Subcutaneous adipose tissue (tissue), 4 donors: ENCODE data around the gene TMEM156. TPM values are rescaled to one million over a fixed set of nuclear protein-coding genes. Genes with fewer than 3 reads are reported as not detected.

Experiments used
- total RNA-seq, 4 donors: library from RNA; depleted of rRNA; stranded (reverse); fragments of >200 nt; gene quantifications; one replicate each; pipeline ENCODE4 v1.1.0, GENCODE V29; 2016
- TF ChIP-seq, protein P1 (sequence below): fragments of 450-650 bp; IDR thresholded peaks from one replicate; pipeline ENCODE4 v1.5.1; 2016; ENCODE audit warnings: low read depth, mild to moderate bottlenecking, control low read depth, antibody characterized with exemption, moderate library complexity

The TMEM156 gene
- total RNA-seq, 4 donors from 2014 or later: 0.49 to 1.0 TPM; not detected in 2

DNA sequence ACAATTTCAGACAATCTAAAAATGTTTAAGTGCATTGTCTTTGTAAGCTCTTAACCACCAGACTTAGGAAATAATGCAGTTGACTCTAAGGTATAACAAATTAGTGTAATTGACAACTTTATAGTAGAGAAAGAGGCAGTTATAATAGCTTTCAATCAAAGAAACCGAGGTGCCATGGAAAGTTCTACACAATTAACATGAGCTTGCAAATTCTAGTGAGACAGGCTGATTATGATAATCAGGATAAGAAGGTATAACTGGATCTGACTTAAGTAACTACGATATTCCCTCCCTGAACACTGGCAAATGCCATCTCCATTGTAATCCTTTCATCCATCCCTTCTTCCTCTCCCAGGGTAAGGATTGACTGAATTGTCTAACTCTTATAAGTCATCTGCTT lies 18.4 kb upstream of the TMEM156 start:
- TF ChIP-seq, protein P1, sequence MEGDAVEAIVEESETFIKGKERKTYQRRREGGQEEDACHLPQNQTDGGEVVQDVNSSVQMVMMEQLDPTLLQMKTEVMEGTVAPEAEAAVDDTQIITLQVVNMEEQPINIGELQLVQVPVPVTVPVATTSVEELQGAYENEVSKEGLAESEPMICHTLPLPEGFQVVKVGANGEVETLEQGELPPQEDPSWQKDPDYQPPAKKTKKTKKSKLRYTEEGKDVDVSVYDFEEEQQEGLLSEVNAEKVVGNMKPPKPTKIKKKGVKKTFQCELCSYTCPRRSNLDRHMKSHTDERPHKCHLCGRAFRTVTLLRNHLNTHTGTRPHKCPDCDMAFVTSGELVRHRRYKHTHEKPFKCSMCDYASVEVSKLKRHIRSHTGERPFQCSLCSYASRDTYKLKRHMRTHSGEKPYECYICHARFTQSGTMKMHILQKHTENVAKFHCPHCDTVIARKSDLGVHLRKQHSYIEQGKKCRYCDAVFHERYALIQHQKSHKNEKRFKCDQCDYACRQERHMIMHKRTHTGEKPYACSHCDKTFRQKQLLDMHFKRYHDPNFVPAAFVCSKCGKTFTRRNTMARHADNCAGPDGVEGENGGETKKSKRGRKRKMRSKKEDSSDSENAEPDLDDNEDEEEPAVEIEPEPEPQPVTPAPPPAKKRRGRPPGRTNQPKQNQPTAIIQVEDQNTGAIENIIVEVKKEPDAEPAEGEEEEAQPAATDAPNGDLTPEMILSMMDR: no peak

DNA sequence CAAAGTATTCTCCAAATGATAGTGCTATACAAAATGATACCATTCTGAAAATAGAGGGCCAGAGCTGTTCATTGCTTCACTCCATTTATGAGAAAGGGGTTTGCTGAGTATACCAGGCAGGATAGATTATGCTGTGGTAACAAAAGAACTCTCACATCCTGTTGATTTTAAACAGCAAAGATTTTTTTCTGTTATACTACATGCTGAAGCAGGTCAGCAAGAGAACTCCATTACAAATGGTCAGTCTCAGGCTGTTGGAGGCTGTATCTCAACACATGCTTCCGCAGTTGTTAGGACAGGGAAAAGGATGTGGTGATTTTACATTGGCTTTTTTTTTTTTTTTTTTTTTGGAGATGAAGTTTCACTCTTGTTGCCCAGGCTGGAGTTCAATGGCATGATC lies 16.1 kb upstream of the TMEM156 start:
- TF ChIP-seq, protein P1: no peak

DNA sequence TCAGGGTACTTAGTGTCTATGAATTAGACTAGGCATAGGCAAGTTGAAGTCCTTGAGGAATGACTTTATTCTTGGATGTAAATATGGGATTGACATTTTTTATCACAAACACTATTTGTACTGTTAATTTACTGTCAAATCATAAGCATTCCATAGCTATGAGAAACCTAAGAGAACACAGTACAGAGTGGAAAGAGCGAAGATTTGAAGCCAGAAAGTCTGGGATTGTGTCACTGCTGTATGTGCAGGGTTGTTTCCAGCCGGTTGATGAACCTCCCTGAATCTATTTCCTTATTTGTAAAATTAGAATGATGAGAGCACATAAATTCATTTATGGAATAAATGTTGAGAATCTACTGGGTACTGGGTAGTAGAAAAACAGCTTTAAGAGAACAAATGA lies 15.5 kb upstream of the TMEM156 start:
- TF ChIP-seq, protein P1: no peak

DNA sequence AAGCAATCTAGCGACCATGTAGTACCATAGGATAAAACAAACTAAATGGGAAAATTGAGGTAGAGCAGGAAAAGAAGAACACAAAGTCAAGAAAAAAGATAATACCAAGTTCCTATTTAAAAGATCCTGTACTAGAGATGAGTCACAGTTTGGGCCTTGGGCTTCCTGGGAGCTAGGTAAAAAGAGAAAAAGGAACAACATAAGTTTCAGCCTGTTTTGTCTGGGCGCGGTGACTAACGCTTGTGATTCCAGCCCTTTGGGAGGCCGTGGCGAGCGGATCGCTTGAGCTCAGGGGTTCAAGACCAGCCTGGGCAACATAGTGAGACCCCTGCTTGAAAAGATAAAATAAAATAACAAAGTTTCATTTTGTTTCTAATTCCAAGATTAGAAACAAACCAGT lies 14.0 kb upstream of the TMEM156 start:
- TF ChIP-seq, protein P1: no peak

DNA sequence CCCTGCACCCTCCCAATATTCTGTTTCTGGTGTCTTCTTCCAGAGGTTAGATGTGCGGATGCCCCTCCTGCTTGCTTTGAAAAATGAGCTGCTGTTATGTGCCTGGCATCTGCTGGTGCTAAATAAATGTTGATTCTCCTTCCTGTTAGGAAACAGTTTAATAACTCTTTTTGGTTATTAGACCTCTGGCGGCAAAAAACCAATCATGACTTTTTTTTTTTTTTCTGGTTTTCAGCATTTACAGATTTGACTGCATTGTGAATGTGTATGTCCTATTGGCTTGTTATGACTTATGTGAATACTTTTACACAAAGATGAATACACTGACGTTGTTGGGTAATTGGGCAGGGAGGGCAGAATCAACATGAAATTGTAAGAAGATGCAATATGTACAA lies 13.6 kb upstream of the TMEM156 start:
- TF ChIP-seq, protein P1: no peak

DNA sequence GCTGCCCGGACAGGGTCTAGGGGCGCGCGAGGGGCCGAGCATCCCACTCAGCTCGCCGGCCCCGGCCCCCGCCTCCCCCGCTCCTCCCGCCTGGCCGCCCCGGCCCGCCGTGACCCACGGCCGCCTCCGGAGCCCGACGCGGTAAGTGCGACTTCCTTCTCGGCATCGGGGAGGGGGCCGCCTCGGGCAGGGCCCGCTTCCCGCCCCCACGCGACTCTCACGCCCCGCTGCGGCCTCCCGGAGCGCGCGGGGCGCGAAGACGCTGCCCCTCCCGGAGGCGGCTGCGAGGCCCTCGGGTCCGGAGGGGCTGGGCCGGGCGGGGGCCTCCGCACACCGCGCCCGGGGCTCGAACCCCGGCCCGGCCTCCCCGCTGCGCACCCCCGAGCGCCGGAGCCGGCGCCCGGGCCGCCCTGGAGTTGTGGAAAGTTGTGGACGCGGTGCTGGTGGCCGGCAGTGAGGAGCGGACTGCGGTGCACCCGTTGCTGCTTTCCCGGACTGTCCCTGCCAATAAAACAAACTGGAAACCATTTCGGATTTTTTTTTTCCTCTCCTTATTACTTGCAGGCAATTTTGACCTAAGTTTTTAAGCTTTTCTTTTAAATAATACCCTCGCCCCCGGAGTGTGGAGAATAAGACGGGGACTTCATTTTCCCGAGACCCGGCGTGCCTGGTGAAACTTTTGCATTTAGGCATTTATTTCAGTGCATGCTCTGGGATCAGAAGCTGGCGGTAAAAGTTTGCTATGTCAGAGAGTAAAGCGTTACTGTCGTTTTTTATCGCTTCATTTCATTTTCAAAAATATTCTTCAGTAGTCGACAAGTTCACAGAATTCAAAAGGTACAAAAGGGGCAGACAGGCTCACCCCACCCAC lies 13.0 kb upstream of the TMEM156 start:
- TF ChIP-seq, protein P1: no peak

DNA sequence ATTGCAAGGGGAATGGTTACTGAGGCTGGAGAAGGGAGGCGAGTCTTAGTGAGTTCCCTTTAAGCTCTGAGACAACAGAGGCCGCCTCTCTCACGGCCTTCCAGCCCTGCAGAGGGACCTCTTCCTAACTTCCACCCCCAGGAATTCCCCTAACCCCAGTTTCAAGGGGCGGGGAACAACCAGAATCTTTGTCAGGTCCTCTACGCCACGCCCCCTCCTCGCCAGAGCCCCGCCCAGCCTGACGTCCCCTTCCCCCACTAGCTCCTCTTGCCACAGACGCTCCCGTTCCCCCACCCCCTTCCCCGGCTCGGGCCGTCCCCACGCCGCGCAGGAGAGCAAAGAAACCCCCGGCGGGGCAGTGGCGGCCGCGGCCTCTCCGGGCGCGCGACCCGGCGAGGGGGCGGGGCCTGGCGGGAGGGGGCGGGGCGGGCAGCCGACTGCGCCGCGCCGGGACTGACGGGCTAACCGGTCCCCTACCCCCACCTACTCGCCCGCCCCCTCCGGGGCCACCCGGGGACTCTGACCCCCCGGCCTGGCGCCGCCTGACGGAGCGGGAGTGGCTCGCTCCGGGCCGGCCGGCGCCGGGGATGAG lies 12.3 kb upstream of the TMEM156 start:
- TF ChIP-seq, protein P1: no peak
